ENCODE measurements around the gene PPP2R3A. TPM values are rescaled to one million over a fixed set of nuclear protein-coding genes. Genes with fewer than 3 reads are reported as not detected.

Gene PPP2R3A
- total RNA-seq, 1 donor from 2014 or later: 16.5 TPM

DNA sequence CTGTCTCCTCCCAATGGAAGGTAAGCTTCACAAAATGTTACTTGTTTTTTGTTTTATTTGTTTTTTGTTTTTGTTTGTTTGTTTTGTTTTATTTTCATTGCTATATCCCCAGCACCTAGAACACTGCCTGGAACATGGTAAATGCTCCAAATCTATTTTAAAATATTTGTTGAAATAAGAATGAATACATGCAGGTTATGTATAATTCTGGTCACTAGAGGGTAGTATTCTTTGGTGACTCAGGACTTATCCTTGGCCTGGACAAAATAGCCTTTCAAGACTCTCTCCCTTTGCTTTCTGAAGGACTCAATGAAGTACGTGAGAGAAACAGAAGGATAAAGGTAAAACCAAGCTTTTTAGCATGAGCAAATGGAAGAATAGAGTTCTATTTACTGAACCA, 46.9 kb upstream of the PPP2R3A start:
- DNase-seq (ENCODE audit: extremely low spot score, unreplicated experiment): no peak
- no peaks in the 10 kb centered on the region for H3K4me1 Mint-ChIP-seq (ENCODE audit: unreplicated experiment)
- H3K27me3 Mint-ChIP-seq: peaks cover 11% of the 10 kb centered on the region
- no peak overlapping the region for H3K27ac Mint-ChIP-seq
- TF ChIP-seq, protein P1, sequence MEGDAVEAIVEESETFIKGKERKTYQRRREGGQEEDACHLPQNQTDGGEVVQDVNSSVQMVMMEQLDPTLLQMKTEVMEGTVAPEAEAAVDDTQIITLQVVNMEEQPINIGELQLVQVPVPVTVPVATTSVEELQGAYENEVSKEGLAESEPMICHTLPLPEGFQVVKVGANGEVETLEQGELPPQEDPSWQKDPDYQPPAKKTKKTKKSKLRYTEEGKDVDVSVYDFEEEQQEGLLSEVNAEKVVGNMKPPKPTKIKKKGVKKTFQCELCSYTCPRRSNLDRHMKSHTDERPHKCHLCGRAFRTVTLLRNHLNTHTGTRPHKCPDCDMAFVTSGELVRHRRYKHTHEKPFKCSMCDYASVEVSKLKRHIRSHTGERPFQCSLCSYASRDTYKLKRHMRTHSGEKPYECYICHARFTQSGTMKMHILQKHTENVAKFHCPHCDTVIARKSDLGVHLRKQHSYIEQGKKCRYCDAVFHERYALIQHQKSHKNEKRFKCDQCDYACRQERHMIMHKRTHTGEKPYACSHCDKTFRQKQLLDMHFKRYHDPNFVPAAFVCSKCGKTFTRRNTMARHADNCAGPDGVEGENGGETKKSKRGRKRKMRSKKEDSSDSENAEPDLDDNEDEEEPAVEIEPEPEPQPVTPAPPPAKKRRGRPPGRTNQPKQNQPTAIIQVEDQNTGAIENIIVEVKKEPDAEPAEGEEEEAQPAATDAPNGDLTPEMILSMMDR (conservative IDR thresholded peaks at IDR 0.05): peak; percentile 69
- no peak overlapping the region for H3K4me3 Mint-ChIP-seq
- H3K9me3 Mint-ChIP-seq: no peaks in the 10 kb centered on the region
- H3K36me3 Mint-ChIP-seq: no peaks in the 10 kb centered on the region

DNA sequence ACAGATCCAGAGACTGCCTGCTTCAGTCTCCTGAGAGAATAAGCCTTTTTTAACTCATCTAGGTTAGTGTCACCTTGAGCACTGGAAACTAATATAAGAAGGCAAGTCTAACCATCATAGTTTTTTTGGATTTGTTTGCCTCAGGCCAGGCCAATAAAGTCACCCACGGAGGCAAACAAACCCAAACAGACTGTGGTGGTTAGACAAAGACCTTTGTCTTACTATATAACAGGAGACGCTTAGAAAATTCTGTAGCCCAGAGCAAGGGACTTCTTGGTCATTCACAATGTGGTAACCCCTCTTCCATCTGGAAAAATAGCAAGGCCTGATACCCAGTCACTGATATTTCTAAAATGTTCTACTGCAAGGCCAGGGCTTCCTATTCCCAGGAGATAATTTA, 45.3 kb upstream of the PPP2R3A start:
- Mint-ChIP-seq H3K36me3 (no peaks in the 10 kb centered on the region), H3K9me3 (no peaks in the 10 kb centered on the region), H3K27me3 (peaks cover 11% of the 10 kb centered on the region), H3K27ac (no peak overlapping the region), H3K4me1 (ENCODE audit: unreplicated experiment) (no peaks in the 10 kb centered on the region), H3K4me3 (no peak overlapping the region)
- no peak for DNase-seq (ENCODE audit: extremely low spot score, unreplicated experiment)
- TF ChIP-seq, protein P1 (conservative IDR thresholded peaks at IDR 0.05): no peak

DNA sequence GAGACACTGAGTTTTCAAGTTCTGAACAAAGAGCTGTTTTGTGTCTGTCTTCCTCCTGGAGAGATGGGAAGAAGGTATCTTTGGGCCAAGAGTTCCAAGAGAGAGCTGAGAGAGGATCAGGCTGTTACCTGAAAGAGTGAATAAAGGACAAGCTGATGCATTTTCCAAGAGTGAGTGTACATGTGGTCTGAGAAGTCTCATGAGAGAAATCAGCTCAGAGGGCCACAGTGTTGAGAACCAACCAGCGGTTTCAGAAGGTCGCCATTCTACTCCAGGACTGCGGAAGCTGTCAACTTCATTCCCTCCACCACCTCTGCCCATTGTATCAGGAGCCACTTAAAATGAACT, 42.7 kb upstream of the PPP2R3A start:
- Mint-ChIP-seq H3K4me3 (no peak overlapping the region), H3K27ac (no peak overlapping the region), H3K27me3 (peaks cover 11% of the 10 kb centered on the region), H3K4me1 (ENCODE audit: unreplicated experiment) (no peaks in the 10 kb centered on the region), H3K9me3 (no peaks in the 10 kb centered on the region), H3K36me3 (no peaks in the 10 kb centered on the region)
- no peak for DNase-seq (ENCODE audit: extremely low spot score, unreplicated experiment)
- TF ChIP-seq, protein P1 (conservative IDR thresholded peaks at IDR 0.05): no peak

DNA sequence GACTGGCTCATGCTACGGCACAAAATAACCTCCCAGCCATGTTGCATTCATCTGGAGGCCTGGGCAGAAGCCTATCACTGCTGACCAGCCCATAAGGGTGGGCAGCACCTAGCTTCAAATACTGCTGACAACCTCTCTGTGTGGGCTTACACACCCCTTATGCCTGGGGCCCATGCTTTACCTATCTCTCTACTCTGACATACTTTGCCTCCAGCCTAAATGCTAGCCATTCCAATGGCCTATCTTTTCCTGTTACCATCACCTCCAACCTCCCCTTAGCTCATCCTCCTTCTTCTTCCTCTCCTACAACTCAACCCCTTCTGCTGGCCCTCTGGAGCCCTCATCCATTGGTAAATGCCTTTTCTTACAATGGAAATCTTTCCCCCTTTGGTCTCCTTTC, 41.0 kb upstream of the PPP2R3A start:
- Mint-ChIP-seq H3K4me3 (no peak overlapping the region), H3K4me1 (ENCODE audit: unreplicated experiment) (peaks cover 1% of the 10 kb centered on the region), H3K9me3 (no peaks in the 10 kb centered on the region), H3K27me3 (peaks cover under 1% of the 10 kb centered on the region), H3K27ac (no peak overlapping the region), H3K36me3 (no peaks in the 10 kb centered on the region)
- TF ChIP-seq, protein P1 (conservative IDR thresholded peaks at IDR 0.05): no peak
- DNase-seq (ENCODE audit: extremely low spot score, unreplicated experiment): no peak

DNA sequence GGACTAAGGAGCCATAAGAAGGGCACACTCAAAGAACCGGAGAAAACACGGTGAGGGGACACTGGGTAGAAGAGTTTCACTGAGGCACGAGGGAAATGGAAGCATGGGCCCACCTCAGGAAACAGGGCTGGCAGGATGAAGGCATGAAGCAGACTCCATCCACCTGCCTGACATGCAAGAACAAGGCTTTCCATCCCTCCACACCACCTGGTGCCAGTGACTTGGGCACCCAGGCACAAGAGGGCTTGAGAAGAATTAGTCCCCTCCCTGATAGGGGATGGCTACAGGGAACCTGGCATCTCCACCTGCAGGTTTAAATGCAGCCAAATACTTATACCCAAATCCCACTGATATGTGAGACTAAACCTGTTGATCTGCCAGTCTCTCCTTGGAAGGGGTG, 38.9 kb upstream of the PPP2R3A start:
- Mint-ChIP-seq H3K27me3 (no peaks in the 10 kb centered on the region), H3K4me3 (no peak overlapping the region), H3K4me1 (ENCODE audit: unreplicated experiment) (peaks cover 3% of the 10 kb centered on the region), H3K9me3 (no peaks in the 10 kb centered on the region), H3K36me3 (no peaks in the 10 kb centered on the region), H3K27ac (no peak overlapping the region)
- TF ChIP-seq, protein P1 (conservative IDR thresholded peaks at IDR 0.05): no peak
- no peak for DNase-seq (ENCODE audit: extremely low spot score, unreplicated experiment)

DNA sequence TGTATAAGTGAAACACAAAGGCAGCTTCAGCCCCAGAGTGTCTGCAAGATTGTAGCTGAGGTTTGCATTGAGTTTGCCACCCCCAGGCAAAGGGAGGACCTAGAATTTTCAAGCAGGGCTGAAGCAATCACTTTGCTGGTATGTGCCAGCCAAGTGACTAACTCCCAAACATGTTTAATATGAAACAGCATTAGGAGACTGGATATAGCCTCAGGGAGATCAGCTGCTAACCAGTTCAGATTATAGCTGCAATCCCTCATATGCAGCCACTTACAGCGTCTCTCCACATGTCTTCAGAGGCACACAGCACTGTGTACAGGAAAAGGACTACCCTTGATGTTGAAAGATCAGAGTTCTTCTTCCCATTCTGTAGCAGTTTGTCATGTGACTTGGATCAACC, 38.4 kb upstream of the PPP2R3A start:
- Mint-ChIP-seq H3K9me3 (no peaks in the 10 kb centered on the region), H3K4me3 (no peak overlapping the region), H3K27me3 (no peaks in the 10 kb centered on the region), H3K4me1 (ENCODE audit: unreplicated experiment) (peaks cover 3% of the 10 kb centered on the region), H3K27ac (no peak overlapping the region), H3K36me3 (no peaks in the 10 kb centered on the region)
- TF ChIP-seq, protein P1 (conservative IDR thresholded peaks at IDR 0.05): no peak
- no peak for DNase-seq (ENCODE audit: extremely low spot score, unreplicated experiment)

Measured in type B pancreatic cell (in vitro differentiated cells).